Esophagus squamous epithelium (tissue), 5 donors: Measurements from ENCODE around the gene ARPC2. TPM values are rescaled to one million over a fixed set of nuclear protein-coding genes. Genes with fewer than 3 reads are reported as not detected.
A peak's percentile ranks its signal among the peaks of the same experiment; 100 is the strongest.

Source experiments
- DNase-seq: peaks from one replicate; lab custom pipeline; 2025; lab: John Stamatoyannopoulos, UW
- H3K27ac ChIP-seq, 4 donors: fragments of 200-600 bp; sonication (generic); one replicate each; pipeline ENCODE4 v1.5.1; 2016 to 2019; ENCODE audit warnings: mild to moderate bottlenecking in 1 of 4
- H3K27me3 ChIP-seq, 4 donors: fragments of 200-600 bp; sonication (generic); 1 replicate in 3 of 4; 2 replicates in 1 of 4; pipeline versions ENCODE4 v1.5.1 to v1.6.0; 2017 to 2021; ENCODE audit warnings: antibody characterized with exemption in 1 of 4
- H3K36me3 ChIP-seq, 3 donors: fragments of 200-600 bp; sonication (generic); one replicate each; pipeline ENCODE4 v1.5.1; 2016 to 2019
- H3K4me1 ChIP-seq, 3 donors: fragments of 200-600 bp; sonication (generic); one replicate each; pipeline ENCODE4 v1.5.1; 2017 to 2019
- H3K4me3 ChIP-seq, 4 donors: fragments of 200-600 bp; sonication (generic); 1 replicate in 3 of 4; 2 replicates in 1 of 4; pipeline ENCODE4 v1.5.1; 2016 to 2019; ENCODE audit warnings: mild to moderate bottlenecking in 2 of 4, moderate library complexity in 1 of 4
- H3K9me3 ChIP-seq, 3 donors: fragments of 200-600 bp; sonication (generic); one replicate each; pipeline ENCODE4 v1.5.1; 2016 to 2019
- CTCF ChIP-seq, 6 experiments: fragments of 450-650 bp in 4 of 6; fragments of 200-600 bp in 2 of 6; sonication (generic) in 2 of 6; IDR thresholded peaks; one replicate each; pipeline ENCODE4 v1.5.1; 2016 to 2019; ENCODE audit warnings: antibody characterized with exemption in 6 of 6, mild to moderate bottlenecking in 4 of 6, moderate library complexity in 4 of 6
- POLR2A ChIP-seq, 4 donors: fragments of 450-650 bp; IDR thresholded peaks; one replicate each; pipeline ENCODE4 v1.6.1; 2017; ENCODE audit warnings: antibody characterized with exemption in 4 of 4, mild to moderate bottlenecking in 4 of 4, moderate library complexity in 3 of 4
- WGBS, 2 donors: methylation state at CpG; one replicate each; pipeline ENCODE4 v1.1.5; 2018; 5-methylcytosine and 5-hydroxymethylcytosine counted together
- intact Hi-C: fragments of 100-400 bp; cut with DNase I; formaldehyde crosslinking; loops from one replicate; pipeline ENCODE4 v1.15.0; 2022
- total RNA-seq, 4 donors: library from RNA; depleted of rRNA; stranded (reverse); fragments of >200 nt; gene quantifications; one replicate each; pipeline ENCODE4 v1.1.0, GENCODE V29; 2016
- donor health status: DM: yes; HTN: yes; CAD: no.

ARPC2 gene
- total RNA-seq, 4 donors from 2014 or later, result 465 to 690 (median 542) TPM

GRCh38 chr2:218267259-218267658, 50.3 kb downstream of the ARPC2 start:
- Histone ChIP-seq H3K9me3 (no peaks in the 10 kb centered on the region), H3K27ac (no peak overlapping the region), H3K4me1 (peaks cover 20 to 68% (median 25%) of the 10 kb centered on the region in 3 donors), H3K4me3 (no peak overlapping the region), H3K36me3 (peaks cover 33 to 60% (median 34%) of the 10 kb centered on the region in 3 donors), H3K27me3 (no peaks in the 10 kb centered on the region)
- WGBS, 2 donors, result 94 to 100% methylated on average over 6 of the region's 6 CpGs
- TF ChIP-seq CTCF (IDR thresholded peaks at IDR 0.05) (no peak), POLR2A (IDR thresholded peaks at IDR 0.05) (no peak)
- intact Hi-C loops, result no loop called here
- DNase-seq, result no peak

GRCh38 chr2:218269900-218270720, 53.1 kb downstream of the ARPC2 start, which contains the start of the genes AAMP and PNKD:
TSS of gene AAMP (minus strand) at chr2:218270137. CDS start at chr2:218270086, 51 bp downstream.
TSS of gene PNKD (plus strand) at chr2:218270519. CDS start at chr2:218270536, 17 bp downstream.
- H3K9me3 ChIP-seq, result no peaks in the 10 kb centered on the region
- peak within 1 kb of the TSS; percentile 84 to 93 (median 88) for H3K27ac ChIP-seq
- H3K36me3 ChIP-seq, result peaks cover 33 to 51% (median 36%) of the 10 kb centered on the region in 3 donors
- peaks cover 29 to 78% (median 38%) of the 10 kb centered on the region in 3 donors for H3K4me1 ChIP-seq
- TF ChIP-seq POLR2A (IDR thresholded peaks at IDR 0.05) (peak in 3 of 4 donors; percentile 39 to 78 (median 60)), CTCF (IDR thresholded peaks at IDR 0.05) (peak in 1 of 6 experiments; percentile 46)
- intact Hi-C loops, result loop anchor here (5.0 kb wide), 1 partner anchor 127 kb away; the partner anchor contains the start of gene CTDSP1
- DNase-seq, result peak; percentile 99
- 0% methylated on average over 10 to 20 of the region's 64 CpGs for WGBS, 2 donors
- H3K4me3 ChIP-seq, result peak within 1 kb of the TSS; percentile 71 to 92 (median 74)
- no peaks in the 10 kb centered on the region for H3K27me3 ChIP-seq

- H3K27me3 ChIP-seq, result no peaks in the 10 kb centered on the region
- peak overlapping the region; percentile 71 to 92 (median 74) for H3K4me3 ChIP-seq
- no peaks in the 10 kb centered on the region for H3K9me3 ChIP-seq
- WGBS, 2 donors, result 2 to 4% methylated on average over 17 to 21 of the region's 23 CpGs
- peaks cover 34 to 51% (median 36%) of the 10 kb centered on the region in 3 donors for H3K36me3 ChIP-seq
- peaks cover 29 to 81% (median 38%) of the 10 kb centered on the region in 3 donors for H3K4me1 ChIP-seq
- H3K27ac ChIP-seq, result peak overlapping the region; percentile 84 to 92 (median 88)
- TF ChIP-seq CTCF (IDR thresholded peaks at IDR 0.05) (no peak), POLR2A (IDR thresholded peaks at IDR 0.05) (no peak)
- no peak for DNase-seq
- intact Hi-C loops, result loop anchor here (5.0 kb wide), 1 partner anchor 126 kb away; the partner anchor contains the start of gene CTDSP1
Measured at GRCh38 chr2:218270721-218271486, 53.9 kb downstream of the ARPC2 start.

GRCh38 chr2:218271487-218271797, 54.5 kb downstream of the ARPC2 start:
- Histone ChIP-seq H3K4me1 (peaks cover 29 to 79% (median 38%) of the 10 kb centered on the region in 3 donors), H3K27ac (peak overlapping the region; percentile 84 to 92 (median 88)), H3K36me3 (peaks cover 34 to 51% (median 38%) of the 10 kb centered on the region in 3 donors), H3K4me3 (peak overlapping the region; percentile 71 to 92 (median 74)), H3K9me3 (no peaks in the 10 kb centered on the region), H3K27me3 (no peaks in the 10 kb centered on the region)
- no peak for DNase-seq
- TF ChIP-seq POLR2A (IDR thresholded peaks at IDR 0.05), result no peak
- TF ChIP-seq CTCF (IDR thresholded peaks at IDR 0.05), result no peak
- intact Hi-C loops, result loop anchor here (5.0 kb wide), 1 partner anchor 126 kb away; the partner anchor contains the start of gene CTDSP1
- WGBS, 2 donors, result 27 to 33% methylated on average over 2 to 4 of the region's 4 CpGs
